HepG2 (cell line): ENCODE measurements around the gene CKS2. TPM values are rescaled to one million over a fixed set of nuclear protein-coding genes. Genes with fewer than 3 reads are reported as not detected.

ENCODE experiments used
- ATF5 ChIP-seq: sonication (generic); formaldehyde crosslinking; IDR thresholded peaks from 2 replicates; pipeline ENCODE4 v1.4.0; 2020; ENCODE audit warnings: mild to moderate bottlenecking, low read depth, missing genetic modification reagents
- DMAP1 ChIP-seq: IDR thresholded peaks from 2 replicates; pipeline ENCODE4 v1.6.1; 2016
- KDM4B ChIP-seq: sonication (generic); formaldehyde crosslinking; IDR thresholded peaks from 2 replicates; pipeline ENCODE4 v1.4.0; 2020; ENCODE audit warnings: missing genetic modification reagents
- KMT2B ChIP-seq: IDR thresholded peaks from 2 replicates; pipeline ENCODE4 v1.6.1; 2016; ENCODE audit warnings: missing genetic modification reagents, missing compliant biosample characterization
- MED13 ChIP-seq: sonication (generic); formaldehyde crosslinking; IDR thresholded peaks from 2 replicates; pipeline ENCODE4 v1.5.0; 2020; ENCODE audit warnings: missing genetic modification reagents
- MLLT10 ChIP-seq: sonication (generic); formaldehyde crosslinking; IDR thresholded peaks from 2 replicates; pipeline ENCODE4 v1.4.0; 2020; ENCODE audit warnings: missing genetic modification reagents
- NFIC ChIP-seq: IDR thresholded peaks from 2 replicates; pipeline ENCODE4 v1.6.1; 2012; ENCODE audit warnings: mild to moderate bottlenecking, low read length, inconsistent platforms
- SMYD3 ChIP-seq: sonication (generic); formaldehyde crosslinking; IDR thresholded peaks from 2 replicates; pipeline ENCODE4 v1.8.1; 2023; ENCODE audit warnings: mild to moderate bottlenecking, missing genetic modification reagents
- SP140L ChIP-seq: sonication (generic); formaldehyde crosslinking; IDR thresholded peaks from 2 replicates; pipeline ENCODE4 v1.4.0; 2020; ENCODE audit warnings: missing genetic modification reagents, borderline replicate concordance
- SRY ChIP-seq: sonication (generic); formaldehyde crosslinking; IDR thresholded peaks from 2 replicates; pipeline ENCODE4 v1.8.0; 2022; ENCODE audit warnings: mild to moderate bottlenecking, missing genetic modification reagents
- SSRP1 ChIP-seq: IDR thresholded peaks from 2 replicates; pipeline ENCODE4 v1.6.1; 2016; ENCODE audit warnings: control low read depth
- TSC22D2 ChIP-seq: sonication (generic); formaldehyde crosslinking; IDR thresholded peaks from 2 replicates; pipeline ENCODE4 v1.5.1; 2020; ENCODE audit warnings: missing genetic modification reagents, mild to moderate bottlenecking, borderline replicate concordance
- ZBTB26 ChIP-seq: IDR thresholded peaks from 2 replicates; pipeline ENCODE4 v1.6.1; 2016; ENCODE audit warnings: missing compliant biosample characterization, missing genetic modification reagents, borderline replicate concordance
- ZBTB46 ChIP-seq: sonication (generic); formaldehyde crosslinking; IDR thresholded peaks from 2 replicates; pipeline ENCODE4 v1.4.0; 2020; ENCODE audit warnings: mild to moderate bottlenecking, missing genetic modification reagents, borderline replicate concordance
- ZBTB8A ChIP-seq: sonication (generic); formaldehyde crosslinking; IDR thresholded peaks from 2 replicates; pipeline ENCODE4 v1.4.0; 2020; ENCODE audit warnings: mild to moderate bottlenecking, low read depth, missing genetic modification reagents, borderline replicate concordance
- ZNF18 ChIP-seq: sonication (generic); formaldehyde crosslinking; IDR thresholded peaks from 2 replicates; pipeline ENCODE4 v1.8.0; 2022; ENCODE audit warnings: mild to moderate bottlenecking, missing genetic modification reagents; ENCODE audit not compliant: insufficient replicate concordance
- ZNF251 ChIP-seq: sonication (generic); formaldehyde crosslinking; IDR thresholded peaks from 2 replicates; pipeline ENCODE4 v1.9.0; 2021; ENCODE audit warnings: mild to moderate bottlenecking, missing genetic modification reagents
- ZNF33B ChIP-seq: sonication (generic); formaldehyde crosslinking; IDR thresholded peaks from 2 replicates; pipeline ENCODE4 v1.5.1; 2020; ENCODE audit warnings: mild to moderate bottlenecking, missing genetic modification reagents
- ZNF414 ChIP-seq: sonication (generic); formaldehyde crosslinking; IDR thresholded peaks from 2 replicates; pipeline ENCODE4 v1.5.0; 2020; ENCODE audit warnings: missing genetic modification reagents
- ZNF543 ChIP-seq: sonication (generic); formaldehyde crosslinking; IDR thresholded peaks from 2 replicates; pipeline ENCODE4 v1.4.0; 2020; ENCODE audit warnings: mild to moderate bottlenecking, missing genetic modification reagents
- ZNF547 ChIP-seq: sonication (generic); formaldehyde crosslinking; IDR thresholded peaks from 2 replicates; pipeline ENCODE4 v1.5.1; 2020; ENCODE audit warnings: mild to moderate bottlenecking, missing genetic modification reagents
- ZNF615 ChIP-seq: sonication (generic); formaldehyde crosslinking; IDR thresholded peaks from 2 replicates; pipeline ENCODE4 v1.5.0; 2020; ENCODE audit warnings: mild to moderate bottlenecking, missing genetic modification reagents, borderline replicate concordance
- ZNF740 ChIP-seq: sonication (generic); formaldehyde crosslinking; IDR thresholded peaks from 2 replicates; pipeline ENCODE4 v1.4.0; 2020; ENCODE audit warnings: missing genetic modification reagents
- ZNF816 ChIP-seq: sonication (generic); formaldehyde crosslinking; IDR thresholded peaks from 2 replicates; pipeline ENCODE4 v1.8.0; 2022; ENCODE audit warnings: missing genetic modification reagents, mild to moderate bottlenecking, borderline replicate concordance
- ZSCAN22 ChIP-seq: sonication (generic); formaldehyde crosslinking; IDR thresholded peaks from 2 replicates; pipeline ENCODE4 v1.4.0; 2020; ENCODE audit warnings: mild to moderate bottlenecking, missing genetic modification reagents
- polyA plus RNA-seq, 8 experiments: library from polyadenylated mRNA; depleted of rRNA in 3 of 8; stranded (reverse) in 7 of 8; unstranded in 1 of 8; fragments of >200 nt; fragmentation: Illumina TruSeq in 4 of 8; extraction: Trizol in 4 of 8; gene quantifications; 2 replicates each; pipeline versions ENCODE4 v1.2.1 to v1.2.3, GENCODE V29; 2011 to 2016; ENCODE audit warnings: low read depth in 4 of 8, missing spikeins in 1 of 8, mixed read lengths in 1 of 8; ENCODE audit not compliant: insufficient read depth in 1 of 8
- total RNA-seq, 5 experiments: library from RNA; depleted of rRNA; stranded (reverse); fragments of >200 nt; fragmentation: Illumina TruSeq; extraction: Trizol; gene quantifications; 2 replicates each; pipeline ENCODE4 v1.2.3, GENCODE V29; 2016; ENCODE audit warnings: low read depth in 1 of 5

The CKS2 gene
- total and polyA plus RNA-seq, 2 of the 13 experiments (the other 11 are each of a cell fraction or from before 2014, with no cell fraction given) = 251 to 317 TPM

- TF ChIP-seq ZNF543 (CRISPR knock-in tag) = no peak
- no peak for TF ChIP-seq SSRP1 (CRISPR knock-in tag)
- no peak for TF ChIP-seq KDM4B (CRISPR knock-in tag)
- TF ChIP-seq ZBTB8A (CRISPR knock-in tag) = no peak
- 0 out of 2 replicates have a peak, but pooled peaks have one; percentile 7 for TF ChIP-seq ZNF414 (CRISPR knock-in tag)
- TF ChIP-seq ZNF547 (CRISPR knock-in tag) = no peak
- no peak for TF ChIP-seq MLLT10 (CRISPR knock-in tag)
- TF ChIP-seq SP140L = no peak
- TF ChIP-seq ZNF18 (CRISPR knock-in tag) = peak; percentile 83
- no peak for TF ChIP-seq MED13 (CRISPR knock-in tag)
- no peak for TF ChIP-seq ZBTB46 (CRISPR knock-in tag)
- TF ChIP-seq ZNF615 (CRISPR knock-in tag) = no peak
- TF ChIP-seq DMAP1 (CRISPR knock-in tag) = peak; percentile 40
- TF ChIP-seq KMT2B (CRISPR knock-in tag) = no peak
- no peak for TF ChIP-seq SMYD3 (CRISPR knock-in tag)
- TF ChIP-seq ZNF740 = no peak
- no peak for TF ChIP-seq ZNF33B (CRISPR knock-in tag)
- TF ChIP-seq TSC22D2 (CRISPR knock-in tag) = no peak
- no peak for TF ChIP-seq ZSCAN22
- TF ChIP-seq NFIC = peak; percentile 34; the same call in 1 of the 2 replicates
- TF ChIP-seq ZBTB26 (CRISPR knock-in tag) = no peak
- no peak; the same call in 1 of the 2 replicates for TF ChIP-seq SRY (CRISPR knock-in tag)
- 0 out of 2 replicates have a peak, but pooled peaks have one; percentile 65 for TF ChIP-seq ZNF816 (CRISPR knock-in tag)
- no peak for TF ChIP-seq ATF5 (CRISPR knock-in tag)
- TF ChIP-seq ZNF251 = no peak
These were observed 1.2 kb upstream of the CKS2 start (continued) for GRCh38 chr9:89309608-89310474.
